ENCODE results near the gene SCFD2.

The SCFD2 gene

DNA sequence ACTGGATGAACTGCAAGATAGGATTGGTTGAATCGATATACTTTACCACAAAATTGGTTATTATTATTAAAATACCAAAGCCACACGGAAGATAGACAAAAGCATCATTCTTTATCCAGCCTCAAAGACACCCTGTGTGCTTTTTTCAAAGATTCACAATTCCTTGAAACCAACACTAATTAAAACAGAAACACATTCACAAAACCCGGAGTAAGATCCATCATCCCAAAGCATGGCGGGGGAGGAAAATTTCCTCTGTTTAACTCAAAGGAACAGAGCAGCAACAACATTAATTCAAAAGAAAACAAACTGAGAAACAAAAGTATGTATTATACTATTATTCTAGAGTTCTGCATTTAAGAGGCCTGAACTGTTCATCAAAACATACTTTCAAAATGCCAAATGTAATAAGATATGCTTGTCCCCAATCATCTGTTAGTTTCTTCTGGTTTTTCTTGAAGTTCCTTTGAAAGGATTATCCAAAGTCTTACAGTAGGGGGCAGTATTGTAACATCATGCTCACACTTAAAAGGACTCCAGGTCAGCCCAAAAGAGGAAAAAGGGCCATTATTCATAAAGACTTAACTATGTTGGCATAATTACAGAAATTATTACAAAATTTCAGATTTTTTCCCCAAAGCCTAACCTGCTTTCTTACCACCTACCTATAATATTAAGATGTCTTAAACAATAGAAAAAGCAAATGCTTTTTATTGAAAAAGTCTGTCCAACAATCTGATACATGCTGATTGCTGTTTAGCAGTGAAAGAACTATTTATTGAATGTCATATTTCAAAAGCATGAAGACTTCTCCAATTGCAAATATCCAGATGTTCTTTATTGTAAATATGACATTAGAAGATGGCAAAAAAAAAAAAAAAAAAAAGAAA, 168.7 kb downstream of the SCFD2 start:
- peak; percentile 36 for DNase-seq (ENCODE audit: extremely low spot score)
- TF ChIP-seq ARNT (IDR thresholded peaks at IDR 0.05) (no peak), BHLHE40 (IDR thresholded peaks at IDR 0.05; ENCODE audit: borderline replicate concordance) (0 out of 2 replicates have a peak, but pooled peaks have one; percentile 18)
- ChIA-PET CTCF (interaction anchor here (0.7 to 2.1 kb wide), 4 partner anchors 13 to 1037 kb away, joined by 3 to 5 read pairs (median 3); no protein-coding TSS in a partner anchor), POLR2A (interaction anchor here (1.4 kb wide), 1 partner anchor 1037 kb away, joined by 3 read pairs; no protein-coding TSS in a partner anchor)

DNA sequence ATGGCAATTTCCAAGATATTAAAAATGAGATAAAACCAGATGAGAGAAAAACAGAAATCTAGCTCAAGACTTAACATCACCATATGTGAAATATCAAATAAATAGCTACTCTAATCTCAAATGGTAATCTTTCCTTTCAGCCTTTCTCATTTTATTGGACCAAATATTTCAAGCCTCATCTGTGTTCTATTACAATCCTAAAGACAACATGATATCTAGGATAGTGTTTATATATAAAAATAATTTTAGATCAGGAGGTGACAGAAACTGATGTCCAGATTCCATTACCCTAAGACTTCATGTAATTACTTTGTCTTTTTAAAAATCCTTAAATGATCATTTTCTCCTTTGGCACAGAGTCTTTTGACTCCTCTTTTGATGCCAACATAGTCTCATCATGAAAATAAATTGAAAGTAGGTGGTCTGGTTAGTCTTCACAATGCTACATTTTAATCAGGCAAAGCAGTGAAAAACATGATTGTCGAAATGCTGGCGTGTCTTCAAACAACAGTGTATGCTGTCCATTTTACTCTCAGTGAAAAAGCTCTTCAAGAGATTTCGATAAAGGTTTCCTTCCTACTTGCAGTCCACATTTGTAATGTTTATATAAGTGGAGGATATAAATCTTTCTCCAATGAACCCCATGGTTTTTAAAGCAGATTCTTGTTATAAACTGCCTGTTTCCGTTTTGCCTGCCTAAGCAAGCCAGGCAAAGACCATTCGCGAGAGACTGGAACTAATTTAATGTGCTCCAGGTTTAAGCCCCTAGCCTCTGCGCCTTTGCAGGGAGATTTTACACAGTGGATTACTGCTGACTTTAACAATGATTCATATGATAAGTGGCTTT, 169.8 kb downstream of the SCFD2 start:
- ChIA-PET CTCF (interaction anchor here (0.7 to 2.1 kb wide), 2 partner anchors 12 to 180 kb away, joined by 3 to 5 read pairs; no protein-coding TSS in a partner anchor), POLR2A (interaction anchor here (1.4 to 2.0 kb wide), 2 partner anchors 170 to 1038 kb away, joined by 3 to 5 read pairs; partner anchors contain the start of gene SCFD2)
- peak; percentile 20 for DNase-seq (ENCODE audit: extremely low spot score)
- TF ChIP-seq ARNT (IDR thresholded peaks at IDR 0.05) (no peak), FOXK2 (IDR thresholded peaks at IDR 0.05) (no peak), L3MBTL2 (conservative IDR thresholded peaks at IDR 0.05) (no peak)
- TF ChIP-seq, protein P1, sequence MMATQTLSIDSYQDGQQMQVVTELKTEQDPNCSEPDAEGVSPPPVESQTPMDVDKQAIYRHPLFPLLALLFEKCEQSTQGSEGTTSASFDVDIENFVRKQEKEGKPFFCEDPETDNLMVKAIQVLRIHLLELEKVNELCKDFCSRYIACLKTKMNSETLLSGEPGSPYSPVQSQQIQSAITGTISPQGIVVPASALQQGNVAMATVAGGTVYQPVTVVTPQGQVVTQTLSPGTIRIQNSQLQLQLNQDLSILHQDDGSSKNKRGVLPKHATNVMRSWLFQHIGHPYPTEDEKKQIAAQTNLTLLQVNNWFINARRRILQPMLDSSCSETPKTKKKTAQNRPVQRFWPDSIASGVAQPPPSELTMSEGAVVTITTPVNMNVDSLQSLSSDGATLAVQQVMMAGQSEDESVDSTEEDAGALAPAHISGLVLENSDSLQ (IDR thresholded peaks at IDR 0.05), result peak; percentile 28; the same call in 1 of the 2 replicates

GRCh38 chr4:53194727-53195126, 171.1 kb downstream of the SCFD2 start:
- no peak for DNase-seq (ENCODE audit: extremely low spot score)
- CTCF ChIA-PET, result no interaction called here
- TF ChIP-seq FOXA1 (IDR thresholded peaks at IDR 0.05), result no peak
- TF ChIP-seq NFRKB (IDR thresholded peaks at IDR 0.05), result no peak
- POLR2A ChIA-PET, result interaction anchor here (2.0 kb wide), 1 partner anchor 172 kb away, joined by 5 read pairs; the partner anchor contains the start of gene SCFD2

GRCh38 chr4:53193111-53193510, 172.8 kb downstream of the SCFD2 start:
- POLR2A ChIA-PET, result no interaction called here
- DNase-seq (ENCODE audit: extremely low spot score), result no peak
- TF ChIP-seq L3MBTL2 (conservative IDR thresholded peaks at IDR 0.05) (no peak), FOXA1 (IDR thresholded peaks at IDR 0.05) (no peak), ELF4 (IDR thresholded peaks at IDR 0.05) (no peak)
- CTCF ChIA-PET, result no interaction called here

DNA sequence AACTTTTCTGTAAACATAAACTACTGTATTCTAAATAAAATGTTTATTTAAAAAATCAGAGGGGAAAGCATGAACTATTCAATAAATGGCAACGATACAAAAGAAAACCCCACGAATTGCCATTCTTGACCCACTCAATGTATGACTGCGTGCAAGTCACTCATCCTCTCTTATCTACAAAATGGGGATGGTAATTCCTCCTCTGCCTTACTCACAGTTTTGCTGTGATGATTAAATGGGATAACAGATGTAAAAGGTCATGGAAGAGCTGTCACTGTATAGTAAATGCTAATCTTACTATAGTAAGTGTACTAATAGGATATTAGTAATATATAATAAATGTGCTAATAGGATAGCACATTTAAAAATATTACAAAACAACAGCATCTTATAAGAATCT, 173.4 kb downstream of the SCFD2 start:
- CTCF ChIA-PET, result no interaction called here
- TF ChIP-seq BHLHE40 (IDR thresholded peaks at IDR 0.05; ENCODE audit: borderline replicate concordance) (no peak), SUZ12 (IDR thresholded peaks at IDR 0.05) (no peak), FOXA1 (IDR thresholded peaks at IDR 0.05) (no peak), NFRKB (IDR thresholded peaks at IDR 0.05) (no peak), HDGF (IDR thresholded peaks at IDR 0.05; ENCODE audit: borderline replicate concordance) (no peak), SP1 (IDR thresholded peaks at IDR 0.05) (no peak), FOXK2 (IDR thresholded peaks at IDR 0.05) (no peak), L3MBTL2 (conservative IDR thresholded peaks at IDR 0.05) (no peak), TARDBP (IDR thresholded peaks at IDR 0.05) (no peak), ZNF384 (IDR thresholded peaks at IDR 0.05) (no peak), ELF4 (IDR thresholded peaks at IDR 0.05) (no peak), CTBP1 (IDR thresholded peaks at IDR 0.05; ENCODE audit: borderline replicate concordance) (no peak), LEF1 (IDR thresholded peaks at IDR 0.05; ENCODE audit: borderline replicate concordance) (no peak), ARNT (IDR thresholded peaks at IDR 0.05) (no peak), FOXM1 (IDR thresholded peaks at IDR 0.05; ENCODE audit: borderline replicate concordance) (no peak)
- TF ChIP-seq, protein P1 (IDR thresholded peaks at IDR 0.05), result no peak
- POLR2A ChIA-PET, result no interaction called here
- DNase-seq (ENCODE audit: extremely low spot score), result no peak

- POLR2A ChIA-PET, result no interaction called here
- TF ChIP-seq LEF1 (IDR thresholded peaks at IDR 0.05; ENCODE audit: borderline replicate concordance), result no peak
- DNase-seq (ENCODE audit: extremely low spot score), result no peak
- CTCF ChIA-PET, result no interaction called here
These were observed 173.9 kb downstream of the SCFD2 start for GRCh38 chr4:53191997-53192396.

GRCh38 chr4:53189011-53189410, 176.8 kb downstream of the SCFD2 start:
- TF ChIP-seq BHLHE40 (IDR thresholded peaks at IDR 0.05; ENCODE audit: borderline replicate concordance) (no peak), TARDBP (IDR thresholded peaks at IDR 0.05) (no peak), LEF1 (IDR thresholded peaks at IDR 0.05; ENCODE audit: borderline replicate concordance) (no peak), NFRKB (IDR thresholded peaks at IDR 0.05) (no peak)
- no peak for DNase-seq (ENCODE audit: extremely low spot score)
- CTCF ChIA-PET, result no interaction called here
- POLR2A ChIA-PET, result no interaction called here
